H1 (cell line): Measurements from ENCODE around the gene PI4KA.

Experiments
- EZH2 ChIP-seq: fragments of 200-600 bp; sonication (generic); IDR thresholded peaks from 2 replicates; pipeline ENCODE4 v1.7.1; 2012; ENCODE audit warnings: low read depth, mild to moderate bottlenecking, moderate library complexity, low read length, inconsistent platforms; ENCODE audit not compliant: severe bottlenecking
- SIN3A ChIP-seq, 2 experiments: IDR thresholded peaks in 1 of 2; conservative IDR thresholded peaks in 1 of 2; 2 replicates each; pipeline ENCODE4 v1.6.1; 2011 to 2012; ENCODE audit warnings: low read length in 2 of 2, improper control_type of control experiment in 1 of 2, low read depth in 1 of 2, mild to moderate bottlenecking in 1 of 2

- no peak for TF ChIP-seq SIN3A (conservative IDR thresholded peaks at IDR 0.05 in 1 of 2, IDR thresholded peaks at IDR 0.05 in 1 of 2; ENCODE audit: low read depth in 1 of 2, low read length in 2 of 2)
- no peak for TF ChIP-seq EZH2
Measured at GRCh38 chr22:20674998-20675397, 183.6 kb downstream of the PI4KA start.
